GM21447 (cell line): Measurements from ENCODE around the gene FAM186B.
A peak's percentile ranks its signal among the peaks of the same experiment; 100 is the strongest.

Experiments used
- ATAC-seq: cut with Tn5 transposase; IDR thresholded peaks from one replicate; pipeline ENCODE4 v1.9.1; 2021; ENCODE audit not compliant: unreplicated experiment

Gene FAM186B

DNA sequence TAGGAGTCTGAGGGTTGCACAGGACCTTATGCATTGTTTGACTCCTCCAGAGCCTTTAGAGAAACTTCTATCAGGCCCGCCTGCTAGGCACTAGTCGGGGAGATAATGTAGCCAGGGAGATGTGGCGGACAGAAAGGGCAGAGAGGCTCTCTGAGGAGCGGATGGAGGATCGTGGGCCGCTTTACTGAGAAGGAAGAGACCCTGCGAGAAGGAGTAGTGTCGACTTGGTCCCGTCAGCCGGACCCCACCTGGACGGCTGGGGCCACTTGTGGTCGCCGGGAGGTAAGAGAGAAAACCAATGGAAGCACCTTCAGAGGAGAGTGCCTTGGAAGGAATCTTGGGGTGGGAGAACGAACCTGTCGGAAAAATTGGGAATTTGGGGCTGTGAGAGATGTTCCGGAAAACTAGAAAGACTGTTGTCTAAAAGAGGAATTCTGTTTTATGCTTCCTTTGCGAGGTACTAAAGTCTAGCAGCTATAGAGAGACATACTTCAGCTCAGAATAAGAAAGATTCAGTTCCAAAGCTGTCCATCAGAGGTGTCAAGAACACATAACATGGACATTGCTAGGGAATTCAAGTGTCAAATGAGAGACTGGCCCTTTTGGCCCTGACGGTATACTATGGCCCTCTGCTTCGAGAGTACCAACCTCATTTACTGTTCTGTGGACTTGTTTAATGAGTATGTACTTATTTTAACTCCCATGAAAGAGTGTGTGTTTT is 36.8 kb downstream of the FAM186B start:
- ATAC-seq = peak; percentile 37

DNA sequence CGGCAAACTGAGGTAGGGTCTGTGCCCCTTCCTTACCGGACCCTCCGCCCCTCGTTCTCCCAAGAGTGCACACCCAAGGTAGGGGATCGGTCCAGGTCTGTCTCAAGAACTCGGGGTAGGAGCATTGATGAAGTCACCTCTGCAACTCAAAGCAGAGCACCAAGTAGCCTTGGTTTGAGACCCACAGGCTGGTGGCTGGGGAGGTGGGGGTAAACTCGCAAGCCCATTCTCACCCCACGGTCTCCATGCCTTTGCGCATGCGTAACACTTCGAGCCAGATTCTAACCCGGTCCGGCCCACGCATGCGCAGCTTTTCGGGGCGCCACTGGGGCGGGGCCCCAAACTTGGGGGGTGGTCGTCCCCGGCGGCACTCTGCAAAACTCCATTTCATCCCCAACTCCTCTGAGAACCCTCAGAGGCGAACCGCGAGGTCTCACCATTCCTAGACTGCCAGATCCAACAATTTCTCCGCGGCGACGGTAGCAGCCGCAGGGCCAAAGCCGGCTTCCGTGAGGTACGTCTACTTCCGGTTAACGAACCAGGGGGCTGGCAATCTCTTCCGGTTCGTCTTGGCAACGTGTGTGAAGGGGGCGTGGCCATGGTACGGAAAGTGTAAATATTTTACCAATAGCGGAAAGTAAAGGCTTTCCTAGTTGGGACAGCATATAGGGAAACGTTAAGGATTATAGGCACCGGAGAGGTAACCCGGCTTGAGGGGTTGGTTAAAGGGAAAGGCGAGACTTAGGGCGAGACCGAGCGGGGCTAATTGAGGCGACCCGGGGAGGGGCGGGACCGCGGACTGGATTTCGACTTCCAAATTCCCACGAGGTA is 37.6 kb downstream of the FAM186B start, which contains the start of gene MCRS1:
Gene MCRS1 (minus strand): TSS at position 532 of the 831 bp plus-strand sequence. CDS start 1,411 bp downstream, outside the sequence.
- peak; percentile 80 for ATAC-seq

GRCh38 chr12:49567302-49567610 is 38.2 kb downstream of the FAM186B start:
- peak; percentile 7 for ATAC-seq

DNA sequence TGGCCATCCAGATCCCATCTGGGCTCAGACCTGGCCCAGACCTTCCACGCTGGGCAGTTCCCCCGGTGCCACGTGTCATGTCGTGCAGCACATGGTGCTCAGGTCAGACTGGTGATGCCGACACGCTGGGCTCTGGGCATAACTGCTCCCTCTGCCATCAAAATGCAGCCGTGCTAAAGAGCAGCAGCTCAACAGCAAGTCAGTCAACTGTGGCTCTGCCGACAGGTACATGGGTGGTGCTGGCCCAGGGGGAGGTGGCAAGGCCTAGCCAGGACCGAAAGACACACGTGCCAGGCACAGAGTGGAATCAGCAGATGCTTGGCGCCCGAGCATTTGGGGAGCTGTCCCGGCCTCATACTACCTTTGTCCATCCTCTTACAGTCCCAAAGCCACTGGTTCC is 39.1 kb downstream of the FAM186B start:
- no peak for ATAC-seq

- no peak for ATAC-seq
These were observed 39.8 kb downstream of the FAM186B start for GRCh38 chr12:49565406-49566265.

DNA sequence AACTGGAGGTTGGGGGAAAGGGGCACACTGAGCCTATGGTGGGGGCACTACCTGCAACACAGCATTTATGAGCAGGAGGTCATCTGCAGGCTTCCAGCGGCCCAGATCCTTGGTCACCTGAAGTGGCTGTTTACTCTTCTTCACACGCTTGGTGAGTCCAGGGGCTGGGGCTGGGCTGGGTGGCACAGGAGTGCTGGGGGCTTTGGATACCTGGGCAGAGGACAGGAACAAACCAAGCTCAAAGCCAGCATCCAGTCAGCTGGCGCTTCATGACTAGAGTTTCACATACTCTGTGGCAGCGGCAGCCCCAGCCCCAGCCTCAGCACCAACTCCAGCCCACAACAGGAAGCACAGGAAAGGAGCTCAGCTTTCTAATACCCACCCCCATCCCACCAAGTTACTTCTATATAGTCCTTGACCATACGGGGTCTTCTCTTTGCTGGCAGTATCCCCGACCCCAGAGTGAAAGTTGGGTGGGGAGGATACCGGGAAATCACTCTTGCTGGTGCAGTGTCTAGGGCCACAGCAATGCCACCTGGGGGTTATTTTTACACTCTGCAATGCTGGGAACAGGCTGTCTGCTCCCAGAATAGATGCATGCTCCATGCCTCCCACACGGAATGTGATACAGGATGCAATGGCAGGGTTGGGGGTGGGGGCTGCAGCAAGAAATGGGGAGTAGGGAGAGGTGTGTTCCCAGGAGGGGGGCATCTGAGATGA is 40.6 kb downstream of the FAM186B start:
- ATAC-seq = no peak

DNA sequence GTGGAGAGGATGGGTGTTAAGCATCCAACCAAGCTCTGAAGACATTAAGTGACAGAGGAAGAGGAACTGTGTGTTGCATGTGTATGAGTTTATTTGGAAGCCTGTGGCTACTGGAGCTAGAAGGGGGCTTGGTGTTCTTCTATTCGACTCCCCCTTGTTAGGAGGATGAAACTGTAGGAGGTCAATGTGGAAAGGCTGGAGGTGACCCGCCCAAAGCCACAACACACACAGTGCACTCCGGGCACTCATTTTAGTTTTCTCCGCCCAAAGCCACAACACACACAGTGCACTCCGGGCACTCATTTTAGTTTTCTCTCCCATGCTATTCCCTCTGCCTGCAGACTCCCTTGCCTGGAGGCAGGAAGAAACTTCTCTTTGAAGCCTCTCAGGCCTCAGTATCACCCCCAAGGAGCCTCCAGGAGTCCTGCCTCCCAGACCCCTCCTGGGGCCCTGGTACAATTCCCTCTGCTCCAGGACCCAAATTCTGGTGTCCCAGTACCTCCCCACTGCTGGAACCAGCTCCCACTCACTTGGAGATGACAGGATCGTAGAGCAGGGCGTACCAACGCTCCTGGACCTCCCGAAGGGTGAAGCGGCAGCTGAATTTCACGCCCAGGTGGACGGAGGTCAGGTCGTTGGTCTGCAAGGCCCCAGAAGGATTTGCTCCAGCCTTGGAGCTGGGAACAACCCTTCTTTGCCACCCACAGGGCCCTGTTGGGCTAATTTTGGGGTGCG is 41.3 kb downstream of the FAM186B start:
- no peak for ATAC-seq

GRCh38 chr12:49562831-49563230 is 42.6 kb downstream of the FAM186B start:
- no peak for ATAC-seq

GRCh38 chr12:49562233-49562632 is 43.2 kb downstream of the FAM186B start:
- ATAC-seq = no peak

GRCh38 chr12:49560695-49561094 is 44.7 kb downstream of the FAM186B start:
- ATAC-seq = no peak

DNA sequence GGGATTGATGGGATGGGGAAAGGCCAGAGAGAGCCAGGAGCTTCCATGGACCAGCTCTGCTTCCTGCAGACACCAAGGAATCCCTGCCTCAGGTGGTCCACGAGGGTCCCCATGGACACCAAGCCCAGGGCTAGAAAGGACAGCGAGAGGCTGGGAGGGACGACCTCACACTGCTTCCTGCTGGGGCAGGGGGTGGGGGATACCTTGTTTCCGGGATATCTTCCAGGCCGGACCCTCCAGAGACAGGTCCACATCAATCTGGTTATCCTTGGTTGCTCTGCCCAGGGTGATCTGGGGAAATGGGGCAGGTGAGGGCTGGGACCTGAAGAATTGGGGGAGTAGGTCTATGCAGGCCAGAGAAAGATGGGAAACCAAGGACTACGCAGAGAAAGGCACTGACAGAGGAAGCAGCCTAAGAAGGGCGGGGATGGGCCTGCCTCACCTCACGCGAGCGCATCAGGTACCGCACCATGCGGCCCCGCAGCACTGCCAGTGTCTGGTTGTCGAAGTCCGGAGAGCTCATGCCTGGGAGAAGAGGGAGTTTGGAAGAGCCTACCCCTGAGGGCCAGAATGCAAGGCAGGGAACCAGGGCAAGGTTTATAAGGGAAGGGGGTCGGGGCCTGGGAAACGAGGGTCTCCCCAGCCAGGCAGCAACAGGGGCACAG is 46.3 kb downstream of the FAM186B start:
- ATAC-seq = no peak

DNA sequence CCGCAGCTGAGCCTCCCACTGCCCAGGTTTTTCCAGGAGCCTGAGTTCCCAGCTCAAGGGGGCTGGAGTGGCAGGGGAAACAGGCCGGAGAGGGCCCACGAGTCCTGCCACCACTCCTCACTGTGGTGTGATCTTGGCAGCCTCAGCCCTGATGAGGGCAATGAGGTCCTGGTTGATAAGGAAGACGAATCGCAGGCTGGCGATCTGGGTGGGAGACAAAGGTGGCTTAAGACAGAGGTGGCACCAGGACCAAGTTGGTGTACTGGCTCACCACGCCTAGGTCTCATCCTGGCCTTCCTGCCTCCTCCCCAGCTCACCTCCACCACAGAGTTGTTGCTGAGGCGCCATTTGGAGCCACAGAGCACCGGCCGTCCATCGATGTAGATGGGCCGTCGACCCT is 46.9 kb downstream of the FAM186B start:
- no peak for ATAC-seq

GRCh38 chr12:49557917-49558215 is 47.6 kb downstream of the FAM186B start:
- no peak for ATAC-seq

- ATAC-seq = no peak
These were observed 48.1 kb downstream of the FAM186B start for GRCh38 chr12:49557187-49557916.

DNA sequence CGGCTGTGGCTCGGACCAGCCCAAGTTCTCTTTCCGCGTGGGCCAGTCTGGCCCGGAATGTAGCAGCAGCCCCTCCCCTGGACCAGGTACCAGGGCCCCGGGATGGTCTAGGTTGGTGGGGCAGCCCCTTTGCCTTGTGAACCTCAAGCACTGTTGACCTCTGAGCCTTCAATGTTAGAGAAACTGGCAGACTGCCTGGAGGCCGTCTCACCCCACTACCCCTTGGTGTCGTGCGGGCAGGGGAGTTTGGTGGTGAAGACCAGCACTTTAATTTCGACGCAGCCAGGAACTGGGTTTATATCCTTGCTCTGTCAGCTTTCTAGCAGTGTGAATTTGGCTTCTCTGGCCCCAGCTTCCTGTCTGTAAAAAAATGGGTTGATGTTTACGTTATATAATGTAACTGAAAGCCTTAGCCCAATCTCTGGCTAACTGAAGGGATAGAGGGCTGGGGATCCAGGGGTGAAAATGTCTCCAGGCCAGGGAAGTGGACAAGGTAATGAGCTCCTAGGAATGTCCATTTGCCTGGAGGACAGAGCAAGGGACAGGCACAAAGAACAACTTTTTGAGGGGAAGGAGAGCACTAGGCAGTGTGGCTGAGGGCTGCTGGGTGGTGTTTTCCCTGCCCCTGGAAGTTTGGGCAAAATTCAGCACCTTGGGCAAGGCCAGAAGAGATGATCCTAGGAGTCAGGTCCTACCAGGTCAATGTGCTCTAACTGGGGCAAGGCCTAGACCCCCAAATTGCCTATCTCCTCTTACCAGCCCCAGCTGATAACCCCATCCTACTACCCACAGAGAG is 48.9 kb downstream of the FAM186B start:
- no peak for ATAC-seq

GRCh38 chr12:49555631-49556390 is 49.6 kb downstream of the FAM186B start:
- ATAC-seq = no peak

DNA sequence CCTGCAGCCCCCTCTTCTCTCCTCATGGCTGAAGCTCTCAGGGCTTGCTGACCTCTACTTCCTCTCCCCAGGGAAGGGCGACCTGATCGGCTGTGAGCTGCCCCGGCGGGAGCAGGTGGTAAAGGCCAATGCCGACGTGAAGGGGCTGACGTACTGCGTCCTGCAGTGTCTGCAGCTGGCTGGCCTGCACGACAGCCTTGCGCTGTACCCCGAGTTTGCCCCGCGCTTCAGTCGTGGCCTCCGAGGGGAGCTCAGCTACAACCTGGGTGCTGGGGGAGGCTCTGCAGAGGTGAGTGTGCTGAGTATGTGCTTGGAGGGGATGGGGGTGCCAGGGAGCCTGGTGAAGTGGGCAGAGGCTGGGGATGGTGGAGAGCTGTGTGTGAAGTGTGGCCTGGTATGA is 51.2 kb downstream of the FAM186B start:
- no peak for ATAC-seq
